GM23248 (cell line): ENCODE data around the gene PRLR.

Source experiments
- EZH2 ChIP-seq: fragments of 200-600 bp; sonication (generic); IDR thresholded peaks from 2 replicates; pipeline ENCODE4 v1.6.1; 2018; ENCODE audit warnings: antibody characterized with exemption, mild to moderate bottlenecking; ENCODE audit not compliant: insufficient read depth, poor library complexity, severe bottlenecking
- EZH2phosphoT487 ChIP-seq: fragments of 200-600 bp; sonication (generic); IDR thresholded peaks from 2 replicates; pipeline ENCODE4 v1.6.1; 2018; ENCODE audit warnings: antibody characterized with exemption, moderate library complexity, mild to moderate bottlenecking, low read depth; ENCODE audit not compliant: insufficient read depth

DNA sequence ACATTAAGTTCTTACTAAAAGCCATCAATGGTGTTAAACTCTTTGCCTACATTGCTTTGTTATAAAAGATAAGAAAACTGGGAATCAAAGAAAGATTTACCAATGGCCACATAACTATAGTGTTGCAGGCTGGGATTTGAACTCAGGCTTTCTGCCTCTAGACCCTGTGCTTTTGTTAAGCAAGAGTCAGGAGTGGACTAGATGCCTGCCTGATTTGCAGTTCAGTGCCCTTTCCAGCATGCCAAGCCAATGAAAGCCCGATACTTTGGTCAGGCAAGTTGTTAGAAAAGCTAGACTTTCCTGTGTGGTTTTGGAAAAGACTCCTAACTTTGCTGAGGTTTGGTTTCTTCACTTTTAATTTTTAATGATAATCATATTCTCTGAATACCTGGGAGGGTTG lies 161.1 kb downstream of the PRLR start:
- TF ChIP-seq EZH2phosphoT487, result no peak
- TF ChIP-seq EZH2, result no peak
